Measurements from ENCODE around the gene VSTM2B. TPM values are rescaled to one million over a fixed set of nuclear protein-coding genes. Genes with fewer than 3 reads are reported as not detected.

VSTM2B gene
- total and polyA plus RNA-seq, 2 of the 4 experiments (the other 2 are of a cell fraction): not detected

DNA sequence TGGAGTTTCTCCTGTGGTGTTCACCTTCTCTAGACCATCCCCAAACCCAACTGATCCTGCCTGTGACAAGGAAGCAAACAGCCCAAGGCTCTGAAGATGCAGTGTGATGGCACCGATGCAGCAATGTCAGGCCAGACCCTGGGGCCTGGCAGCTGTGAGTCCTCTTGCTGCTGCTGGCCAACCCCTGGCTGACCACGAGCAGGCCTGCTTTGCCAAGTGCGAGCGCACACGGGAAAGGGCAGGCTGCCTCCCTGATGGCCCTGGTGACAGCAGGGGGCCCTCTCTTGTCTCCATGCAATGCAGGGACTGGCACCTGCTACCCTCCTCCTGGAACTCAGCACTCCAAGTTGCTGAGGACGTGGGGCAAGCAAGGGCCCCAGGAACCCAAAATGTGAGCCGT is 5.4 kb upstream of the VSTM2B start:
- no peak overlapping the region for H3K23ac ChIP-seq (ENCODE audit: low read depth, low read length)
- no peak overlapping the region for H3K4me2 ChIP-seq (ENCODE audit: low read depth, low read length)
- no peak overlapping the region for H3K14ac ChIP-seq (replicated peaks; ENCODE audit: low read depth, low read length)
- H2AK9ac ChIP-seq (replicated peaks; ENCODE audit: low read depth, low read length, poor library complexity): no peak overlapping the region
- dilution Hi-C loops (cut with HindIII; ENCODE audit: low sequenced_read_pairs, unreplicated experiment): no loop called here
- TF ChIP-seq POLR2A (IDR thresholded peaks at IDR 0.05; ENCODE audit: low read depth, low read length) (no peak), MAFK (IDR thresholded peaks at IDR 0.05; ENCODE audit: low read depth, low read length) (no peak), SMC3 (IDR thresholded peaks at IDR 0.05; ENCODE audit: low read depth, low read length) (no peak), MXI1 (IDR thresholded peaks at IDR 0.05; ENCODE audit: borderline replicate concordance, low read depth, low read length) (no peak)
- no peak overlapping the region for H3K27ac ChIP-seq (ENCODE audit: insufficient read depth, low read length)
- no peak overlapping the region for H4K91ac ChIP-seq (ENCODE audit: insufficient read depth, low read depth, low read length)
- no peaks in the 10 kb centered on the region for H3K79me1 ChIP-seq (ENCODE audit: low read depth in 1 of 2, low read length in 2 of 2)
- no peak overlapping the region for H4K5ac ChIP-seq (ENCODE audit: low read depth, low read length)
- no peaks in the 10 kb centered on the region for H3K9me1 ChIP-seq (ENCODE audit: insufficient read depth, low read length)
- no peaks in the 10 kb centered on the region for H4K20me1 ChIP-seq (ENCODE audit: insufficient read depth, low read length)
- no peak overlapping the region for H2BK5ac ChIP-seq (ENCODE audit: low read depth, low read length, poor library complexity, severe bottlenecking)
- DNase-seq (no peak), ATAC-seq (ENCODE audit: low read depth) (no peak)
- no peak overlapping the region for H2AK5ac ChIP-seq (ENCODE audit: low read depth, low read length)
- H3K56ac ChIP-seq (ENCODE audit: extremely low read depth, insufficient read depth, low read length): no peak overlapping the region
- no peak overlapping the region for H2BK20ac ChIP-seq (ENCODE audit: low read depth, low read length)
- WGBS, 2 experiments (ENCODE audit: extremely low coverage in 2 of 2, insufficient read length in 1 of 2): 57% methylated on average over 4 of the region's 7 CpGs; no CpG with 5 or more reads in 1 of the 2 experiments
- intact Hi-C loops (cut with micrococcal nuclease): no loop called here
- no peaks in the 10 kb centered on the region for H3K36me3 ChIP-seq (ENCODE audit: control insufficient read depth, insufficient read depth, low read length)
- no peak overlapping the region for H3K4me3 ChIP-seq (ENCODE audit: insufficient read depth, low read depth, low read length)
- H2BK120ac ChIP-seq (ENCODE audit: low read depth, low read length): no peak overlapping the region
- H2AFZ ChIP-seq (replicated peaks; ENCODE audit: low read length, poor library complexity): no peak overlapping the region
- ChIA-PET POLR2A (ENCODE audit: unreplicated experiment) (no interaction called here), CTCF (no interaction called here)
- H3K9me3 ChIP-seq (ENCODE audit: control insufficient read depth, insufficient read depth, low read length): no peaks in the 10 kb centered on the region
- H3K4ac ChIP-seq (ENCODE audit: low read depth, low read length): no peak overlapping the region
- H4K8ac ChIP-seq (ENCODE audit: low read depth in 2 of 2, low read length in 2 of 2): no peak overlapping the region
- no peak overlapping the region for H3K9ac ChIP-seq (ENCODE audit: low read depth, low read length)
- H3K27me3 ChIP-seq (ENCODE audit: control insufficient read depth, insufficient read depth, low read length): peaks cover 14% of the 10 kb centered on the region
- BruUV-seq (replicated peaks): no TSS peak
- in situ Hi-C loops (cut with MboI; ENCODE audit: low sequenced_read_pairs): no loop called here
- H3K18ac ChIP-seq (ENCODE audit: low read depth, low read length): no peak overlapping the region
- H3K4me1 ChIP-seq (ENCODE audit: control insufficient read depth, insufficient read depth, low read length): no peaks in the 10 kb centered on the region
- H2BK15ac ChIP-seq (ENCODE audit: low read depth, low read length): no peak overlapping the region

All from IMR-90 (cell line).